GM13976 (cell line): Measurements from ENCODE around the gene ERC2.
"Not testable (repeated sequence)": the region's sequence is repeated elsewhere in the genome, so short reads cannot be mapped to it uniquely, and the experiment has no call there.

Experiments
- DNase-seq: peaks from one replicate; pipeline ENCODE4 v3.0.0; 2012; ENCODE audit warnings: low spot score
- CTCF ChIP-seq: IDR thresholded peaks from 2 replicates; pipeline ENCODE4 v1.5.1; 2012; ENCODE audit warnings: borderline replicate concordance, mild to moderate bottlenecking; ENCODE audit not compliant: insufficient read depth; ENCODE audit errors: extremely low read depth, missing control alignments, control extremely low read depth
- in situ Hi-C: fragments of 300-500 bp; cut with MboI; formaldehyde crosslinking; loops from one replicate; pipeline ENCODE4 v1.12.0; 2022; ENCODE audit warnings: low sequenced_read_pairs, mixed read lengths, inconsistent platforms; ENCODE audit not compliant: unreplicated experiment

The ERC2 gene

GRCh38 chr3:56268616-56269383 is 199.5 kb downstream of the ERC2 start:
- in situ Hi-C loops = loop anchor here (25.0 kb wide), 2 partner anchors 781 to 1406 kb away; partner anchors contain the start of gene WNT5A
- no peak for TF ChIP-seq CTCF
- DNase-seq = no peak

GRCh38 chr3:56261852-56262251 is 206.4 kb downstream of the ERC2 start:
- in situ Hi-C loops = loop anchor here (25.0 kb wide), 2 partner anchors 775 to 1400 kb away; partner anchors contain the start of gene WNT5A

GRCh38 chr3:56260262-56260661 is 208.0 kb downstream of the ERC2 start:
- DNase-seq = no peak
- no peak for TF ChIP-seq CTCF
- in situ Hi-C loops = loop anchor here (25.0 kb wide), 2 partner anchors 773 to 1398 kb away; partner anchors contain the start of gene WNT5A

More at GRCh38 chr3:56261852-56262251, 206.4 kb downstream of the ERC2 start:
- DNase-seq = not testable (repeated sequence)

- in situ Hi-C loops = loop anchor here (25.0 kb wide), 2 partner anchors 771 to 1396 kb away; partner anchors contain the start of gene WNT5A
- DNase-seq = no peak
- TF ChIP-seq CTCF = no peak
Measured at GRCh38 chr3:56257826-56258225, 210.4 kb downstream of the ERC2 start.

- no peak for TF ChIP-seq CTCF
- in situ Hi-C loops = loop anchor here (25.0 kb wide), 2 partner anchors 768 to 1393 kb away; partner anchors contain the start of gene WNT5A
- no peak for DNase-seq
Measured at GRCh38 chr3:56254835-56255234, 213.4 kb downstream of the ERC2 start.

- DNase-seq = no peak
- in situ Hi-C loops = loop anchor here (25.0 kb wide), 2 partner anchors 767 to 1392 kb away; partner anchors contain the start of gene WNT5A
- TF ChIP-seq CTCF = no peak
Measured at GRCh38 chr3:56253941-56254665, 214.2 kb downstream of the ERC2 start.
